HFFc6 (cell line): ENCODE results near the gene ZMYND10. TPM values are rescaled to one million over a fixed set of nuclear protein-coding genes. Genes with fewer than 3 reads are reported as not detected.

Experiments
- DNase-seq: peaks from one replicate; pipeline ENCODE4 v3.0.0-alpha.2; 2018
- H3K27ac Mint-ChIP-seq: 2 replicates; pipeline ENCODE4 v1.8.0; 2020; ENCODE audit warnings: mild to moderate bottlenecking, mixed read lengths
- H3K27me3 Mint-ChIP-seq: 2 replicates; pipeline ENCODE4 v1.8.0; 2021; ENCODE audit warnings: mild to moderate bottlenecking, moderate library complexity, mixed read lengths; ENCODE audit not compliant: insufficient read depth
- H3K36me3 Mint-ChIP-seq: 2 replicates; pipeline ENCODE4 v1.8.0; 2021; ENCODE audit warnings: low read depth, mixed read lengths
- H3K4me1 Mint-ChIP-seq: 2 replicates; pipeline ENCODE4 v1.8.0; 2020; ENCODE audit warnings: low read depth, mixed read lengths
- H3K4me3 Mint-ChIP-seq: 2 replicates; pipeline ENCODE4 v1.8.0; 2020; ENCODE audit warnings: mild to moderate bottlenecking, moderate library complexity, mixed read lengths
- H3K9me3 Mint-ChIP-seq: 2 replicates; pipeline ENCODE4 v1.8.0; 2020; ENCODE audit warnings: mild to moderate bottlenecking, mixed read lengths
- CTCF ChIP-seq: fragments of 200-600 bp; sonication (generic); IDR thresholded peaks from 2 replicates; pipeline ENCODE4 v1.5.0; 2021; ENCODE audit warnings: antibody characterized with exemption, mild to moderate bottlenecking
- total RNA-seq, 6 experiments: library from RNA; stranded (reverse); fragmentation: NEBNext Ultra II Directional; extraction: Animal tissue kit (Norgen Biotek cat#: 25700); gene quantifications; 2 replicates in 1 of 6; 3 replicates in 5 of 6; pipeline ENCODE4 v1.2.3, GENCODE V29; 2021

Gene ZMYND10
- total RNA-seq, 6 experiments from 2014 or later: 0.78 to 1.3 (median 0.83) TPM; not detected in 1

GRCh38 chr3:50369012-50369670 is 23.6 kb upstream of the ZMYND10 start:
- TF ChIP-seq CTCF: no peak
- no peak overlapping the region for H3K27ac Mint-ChIP-seq
- peaks cover 28% of the 10 kb centered on the region for H3K27me3 Mint-ChIP-seq

GRCh38 chr3:50365842-50366220 is 20.3 kb upstream of the ZMYND10 start:
- H3K4me3 Mint-ChIP-seq: no peak overlapping the region
- H3K9me3 Mint-ChIP-seq: no peaks in the 10 kb centered on the region
- peaks cover 14% of the 10 kb centered on the region for H3K27me3 Mint-ChIP-seq
- H3K36me3 Mint-ChIP-seq: no peaks in the 10 kb centered on the region
- no peak for TF ChIP-seq CTCF
- no peak for DNase-seq
- no peak overlapping the region for H3K27ac Mint-ChIP-seq
- H3K4me1 Mint-ChIP-seq: no peaks in the 10 kb centered on the region

More at GRCh38 chr3:50369012-50369670, 23.6 kb upstream of the ZMYND10 start:
- Mint-ChIP-seq H3K4me3 (no peak overlapping the region), H3K36me3 (no peaks in the 10 kb centered on the region), H3K9me3 (no peaks in the 10 kb centered on the region), H3K4me1 (no peaks in the 10 kb centered on the region)
- DNase-seq: no peak

- Mint-ChIP-seq H3K9me3 (no peaks in the 10 kb centered on the region), H3K4me3 (peak overlapping the region; percentile 69; the same call in 1 of the 2 replicates), H3K27me3 (peaks cover 9% of the 10 kb centered on the region), H3K36me3 (no peaks in the 10 kb centered on the region), H3K4me1 (no peaks in the 10 kb centered on the region), H3K27ac (no peak overlapping the region)
- no peak for DNase-seq
- TF ChIP-seq CTCF: no peak
These were observed 19.7 kb upstream of the ZMYND10 start for GRCh38 chr3:50365080-50365841.

- Mint-ChIP-seq H3K9me3 (no peaks in the 10 kb centered on the region), H3K4me3 (peak overlapping the region; percentile 69), H3K27me3 (peaks cover 9% of the 10 kb centered on the region), H3K36me3 (no peaks in the 10 kb centered on the region), H3K4me1 (no peaks in the 10 kb centered on the region), H3K27ac (no peak overlapping the region)
- DNase-seq: no peak
- no peak for TF ChIP-seq CTCF
These were observed 19.1 kb upstream of the ZMYND10 start for GRCh38 chr3:50364573-50365079.

- Mint-ChIP-seq H3K27me3 (peaks cover 3% of the 10 kb centered on the region; the same call in 1 of the 2 replicates), H3K4me3 (peak overlapping the region; percentile 97)
These were observed 14.2 kb upstream of the ZMYND10 start for GRCh38 chr3:50359760-50360110.

More at GRCh38 chr3:50359760-50360110, 14.2 kb upstream of the ZMYND10 start:
- Mint-ChIP-seq H3K27ac (peak overlapping the region; percentile 91; the same call in 1 of the 2 replicates), H3K9me3 (no peaks in the 10 kb centered on the region), H3K36me3 (peaks cover 19% of the 10 kb centered on the region), H3K4me1 (peaks cover 33% of the 10 kb centered on the region)
- TF ChIP-seq CTCF: no peak
- DNase-seq: no peak
